ENCODE results near the gene ADCY5. TPM values are rescaled to one million over a fixed set of nuclear protein-coding genes. Genes with fewer than 3 reads are reported as not detected.

The ADCY5 gene
- polyA plus RNA-seq, 3 donors: not detected

DNA sequence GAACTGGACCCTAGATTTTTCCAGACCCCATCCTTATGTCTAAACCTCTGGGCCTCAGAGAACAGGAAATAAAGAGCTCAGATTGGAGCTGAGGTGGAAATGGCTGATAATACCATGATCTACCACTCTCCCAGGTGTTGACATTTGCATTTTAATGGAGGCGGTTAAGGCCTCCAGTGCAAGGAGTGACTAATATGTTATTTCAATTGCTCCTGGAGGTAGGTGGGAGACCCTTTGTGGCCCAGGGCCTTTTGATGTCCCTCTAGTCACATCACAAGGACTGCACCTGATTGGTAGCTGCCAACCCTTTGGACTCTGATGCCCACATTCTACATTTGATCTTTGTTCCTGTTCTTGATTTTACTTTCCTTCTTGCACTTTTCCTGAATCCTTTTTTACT lies 9.0 kb upstream of the ADCY5 start:
- TF ChIP-seq, protein P1, sequence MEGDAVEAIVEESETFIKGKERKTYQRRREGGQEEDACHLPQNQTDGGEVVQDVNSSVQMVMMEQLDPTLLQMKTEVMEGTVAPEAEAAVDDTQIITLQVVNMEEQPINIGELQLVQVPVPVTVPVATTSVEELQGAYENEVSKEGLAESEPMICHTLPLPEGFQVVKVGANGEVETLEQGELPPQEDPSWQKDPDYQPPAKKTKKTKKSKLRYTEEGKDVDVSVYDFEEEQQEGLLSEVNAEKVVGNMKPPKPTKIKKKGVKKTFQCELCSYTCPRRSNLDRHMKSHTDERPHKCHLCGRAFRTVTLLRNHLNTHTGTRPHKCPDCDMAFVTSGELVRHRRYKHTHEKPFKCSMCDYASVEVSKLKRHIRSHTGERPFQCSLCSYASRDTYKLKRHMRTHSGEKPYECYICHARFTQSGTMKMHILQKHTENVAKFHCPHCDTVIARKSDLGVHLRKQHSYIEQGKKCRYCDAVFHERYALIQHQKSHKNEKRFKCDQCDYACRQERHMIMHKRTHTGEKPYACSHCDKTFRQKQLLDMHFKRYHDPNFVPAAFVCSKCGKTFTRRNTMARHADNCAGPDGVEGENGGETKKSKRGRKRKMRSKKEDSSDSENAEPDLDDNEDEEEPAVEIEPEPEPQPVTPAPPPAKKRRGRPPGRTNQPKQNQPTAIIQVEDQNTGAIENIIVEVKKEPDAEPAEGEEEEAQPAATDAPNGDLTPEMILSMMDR (IDR thresholded peaks at IDR 0.05): no peak
- Histone ChIP-seq H3K4me3 (replicated peaks in 1 of 3; ENCODE audit: low read depth in 2 of 3, low read length in 3 of 3) (no peak overlapping the region), H3K9ac (ENCODE audit: insufficient read depth, low read length, poor library complexity, severe bottlenecking) (no peak overlapping the region), H3K79me2 (ENCODE audit: insufficient read depth, low read length) (no peaks in the 10 kb centered on the region), H3K4me2 (replicated peaks; ENCODE audit: extremely low read depth, low read length, poor library complexity, severe bottlenecking) (no peak overlapping the region), H4K20me1 (ENCODE audit: insufficient read depth, low read length) (no peaks in the 10 kb centered on the region), H3K4me1 (ENCODE audit: control insufficient read depth in 1 of 2, insufficient read depth in 2 of 2, low read length in 2 of 2) (peaks cover 0 to 8% of the 10 kb centered on the region in 2 donors), H3K27ac (ENCODE audit: low read depth in 1 of 2, low read length in 2 of 2) (no peak overlapping the region), H3K27me3 (ENCODE audit: control insufficient read depth in 2 of 2, insufficient read depth in 2 of 2, low read length in 2 of 2) (peaks cover 6 to 14% of the 10 kb centered on the region in 2 donors), H2AFZ (ENCODE audit: insufficient read depth, low read depth, low read length, poor library complexity, severe bottlenecking) (no peak overlapping the region), H3K9me3 (replicated peaks in 1 of 2; ENCODE audit: control insufficient read depth in 1 of 2, insufficient read depth in 1 of 2, low read length in 2 of 2) (no peaks in the 10 kb centered on the region), H3K36me3 (replicated peaks in 1 of 2; ENCODE audit: control insufficient read depth in 1 of 2, insufficient read depth in 2 of 2, low read length in 2 of 2) (no peaks in the 10 kb centered on the region)
- no peak overlapping the region for H3K4me3 Mint-ChIP-seq
- WGBS (ENCODE audit: insufficient coverage): no CpG with 5 or more reads among the region's 1 CpG
- DNase-seq: no peak
- H3K36me3 Mint-ChIP-seq: no peaks in the 10 kb centered on the region
- peaks cover 15% of the 10 kb centered on the region for H3K4me1 Mint-ChIP-seq
- H3K27me3 Mint-ChIP-seq (ENCODE audit: low read depth in 3 of 3): peaks cover 13 to 31% (median 26%) of the 10 kb centered on the region in 3 donors
- no peak overlapping the region for H3K27ac Mint-ChIP-seq
- H3K9me3 Mint-ChIP-seq: no peaks in the 10 kb centered on the region
- intact Hi-C loops (cut with micrococcal nuclease): no loop called here

DNA sequence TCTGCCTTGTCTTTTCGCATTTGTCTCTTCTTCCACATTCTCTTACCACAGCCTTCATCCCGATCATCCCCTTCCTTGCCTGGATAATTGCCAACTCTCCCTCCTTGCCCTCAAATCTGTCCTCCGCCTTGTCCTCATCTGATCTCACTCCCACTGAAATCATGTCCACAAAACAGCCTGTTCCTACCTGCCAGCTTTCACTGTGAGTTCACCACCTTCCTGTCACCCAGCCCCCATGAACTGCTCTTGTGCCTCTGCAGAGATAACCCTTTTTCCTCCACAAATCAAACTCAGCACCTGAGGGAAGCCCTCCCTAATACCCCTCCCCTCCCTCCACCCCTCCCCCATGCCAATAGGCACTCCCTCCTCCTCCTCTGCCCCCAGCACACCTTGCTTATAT lies 4.8 kb upstream of the ADCY5 start:
- Mint-ChIP-seq H3K27ac (no peak overlapping the region), H3K9me3 (peaks cover 0 to 10% (median under 1%) of the 10 kb centered on the region in 7 donors), H3K4me1 (peaks cover 3% of the 10 kb centered on the region), H3K4me3 (no peak overlapping the region), H3K36me3 (no peaks in the 10 kb centered on the region), H3K27me3 (ENCODE audit: low read depth in 3 of 3) (peaks cover 39 to 61% (median 51%) of the 10 kb centered on the region in 3 donors)
- Histone ChIP-seq H3K79me2 (ENCODE audit: insufficient read depth, low read length) (no peaks in the 10 kb centered on the region), H3K36me3 (replicated peaks in 1 of 2; ENCODE audit: control insufficient read depth in 1 of 2, insufficient read depth in 2 of 2, low read length in 2 of 2) (no peaks in the 10 kb centered on the region), H4K20me1 (ENCODE audit: insufficient read depth, low read length) (no peaks in the 10 kb centered on the region), H2AFZ (ENCODE audit: insufficient read depth, low read depth, low read length, poor library complexity, severe bottlenecking) (no peak overlapping the region), H3K4me1 (ENCODE audit: control insufficient read depth in 1 of 2, insufficient read depth in 2 of 2, low read length in 2 of 2) (peaks cover 6 to 12% of the 10 kb centered on the region in 2 donors), H3K4me2 (replicated peaks; ENCODE audit: extremely low read depth, low read length, poor library complexity, severe bottlenecking) (no peak overlapping the region), H3K27me3 (ENCODE audit: control insufficient read depth in 2 of 2, insufficient read depth in 2 of 2, low read length in 2 of 2) (peaks cover 27 to 38% of the 10 kb centered on the region in 2 donors), H3K9me3 (replicated peaks in 1 of 2; ENCODE audit: control insufficient read depth in 1 of 2, insufficient read depth in 1 of 2, low read length in 2 of 2) (peaks cover 0 to 5% of the 10 kb centered on the region in 2 donors), H3K9ac (ENCODE audit: insufficient read depth, low read length, poor library complexity, severe bottlenecking) (no peak overlapping the region), H3K4me3 (replicated peaks in 1 of 3; ENCODE audit: low read depth in 2 of 3, low read length in 3 of 3) (no peak overlapping the region), H3K27ac (ENCODE audit: low read depth in 1 of 2, low read length in 2 of 2) (no peak overlapping the region)
- 88% methylated on average over 2 of the region's 3 CpGs for WGBS (ENCODE audit: insufficient coverage)
- DNase-seq: no peak
- TF ChIP-seq, protein P1 (IDR thresholded peaks at IDR 0.05): no peak
- intact Hi-C loops (cut with micrococcal nuclease): no loop called here

All from CD14-positive monocyte (primary cell).